Natural killer cell (primary cell): ENCODE measurements around the gene PSMA7. TPM values are rescaled to one million over a fixed set of nuclear protein-coding genes. Genes with fewer than 3 reads are reported as not detected.

ENCODE experiments used
- ATAC-seq, 3 donors: fragments of 150-1000 bp in 2 of 3; fragments of 200-7000 bp in 1 of 3; cut with Tn5 transposase; 1 replicate in 1 of 3; 2 replicates in 2 of 3; pipeline ENCODE4 v1.10.0; 2021; ENCODE audit warnings: mild to moderate bottlenecking in 2 of 3, moderate library complexity in 2 of 3
- DNase-seq, 2 donors: peaks; one replicate each; pipeline versions ENCODE4 v3.0.0 to v3.0.0-alpha.2; 2013 to 2021; ENCODE audit warnings: mixed read lengths in 1 of 2
- H3K27ac ChIP-seq: one replicate; pipeline ENCODE4 v1.5.1; 2013; ENCODE audit warnings: mild to moderate bottlenecking, low read length
- H3K27me3 ChIP-seq: one replicate; pipeline ENCODE4 v1.6.1; 2013; ENCODE audit warnings: low read length; ENCODE audit not compliant: control insufficient read depth, insufficient read depth
- H3K36me3 ChIP-seq: one replicate; pipeline ENCODE4 v1.6.1; 2013; ENCODE audit warnings: low read length; ENCODE audit not compliant: control insufficient read depth, insufficient read depth
- H3K4me1 ChIP-seq: one replicate; pipeline ENCODE4 v1.6.1; 2013; ENCODE audit warnings: low read length; ENCODE audit not compliant: control insufficient read depth, insufficient read depth
- H3K4me3 ChIP-seq: one replicate; pipeline ENCODE4 v1.5.1; 2013; ENCODE audit warnings: low read length
- H3K9me3 ChIP-seq: one replicate; pipeline ENCODE4 v1.6.1; 2013; ENCODE audit warnings: low read length; ENCODE audit not compliant: control insufficient read depth, insufficient read depth
- H3K27ac Mint-ChIP-seq, 2 donors: one replicate each; pipeline ENCODE4 v1.8.0; 2022; ENCODE audit warnings: mild to moderate bottlenecking in 2 of 2, mixed read lengths in 2 of 2, moderate library complexity in 1 of 2
- H3K27me3 Mint-ChIP-seq, 2 donors: one replicate each; pipeline ENCODE4 v1.8.0; 2022; ENCODE audit warnings: low read depth in 2 of 2, mixed read lengths in 2 of 2
- H3K36me3 Mint-ChIP-seq: one replicate; pipeline ENCODE4 v1.8.0; 2022; ENCODE audit warnings: mixed read lengths
- H3K4me1 Mint-ChIP-seq, 2 donors: one replicate each; pipeline ENCODE4 v1.8.0; 2022; ENCODE audit warnings: mixed read lengths in 2 of 2
- H3K4me3 Mint-ChIP-seq: one replicate; pipeline ENCODE4 v1.8.0; 2022; ENCODE audit warnings: mild to moderate bottlenecking, moderate library complexity, mixed read lengths
- H3K9me3 Mint-ChIP-seq, 2 donors: one replicate each; pipeline ENCODE4 v1.8.0; 2022; ENCODE audit warnings: mixed read lengths in 2 of 2
- CTCF ChIP-seq: fragments of 200-600 bp; IDR thresholded peaks from one replicate; pipeline ENCODE4 v1.8.0; 2022; ENCODE audit warnings: antibody characterized with exemption
- whole genome bisulfite sequencing: methylation state at CpG from one replicate; pipeline ENCODE4 v1.1.7; 2013; ENCODE audit warnings: missing lambda C conversion rate; ENCODE audit not compliant: insufficient coverage; 5-methylcytosine and 5-hydroxymethylcytosine counted together
- intact Hi-C: fragments of 100-400 bp; cut with micrococcal nuclease; formaldehyde crosslinking; loops from one replicate; pipeline ENCODE4 v1.14.2; 2022
- total RNA-seq, 4 donors: library from RNA; stranded (reverse); fragments of 120-200 nt in 1 of 4; gene quantifications; one replicate each; pipeline versions ENCODE4 v1.2.3 to v1.2.4, GENCODE V29; 2013 to 2022

Gene PSMA7
- total RNA-seq, 3 donors from 2014 or later (not counting 1 experiment from before 2014, with no cell fraction given), result 154 to 177 (median 168) TPM

GRCh38 chr20:62147528-62147927 lies 4.3 kb upstream of the PSMA7 start:
- H3K36me3 Mint-ChIP-seq, result no peaks in the 10 kb centered on the region
- TF ChIP-seq CTCF, result no peak
- Histone ChIP-seq H3K4me1 (peaks cover 11% of the 10 kb centered on the region), H3K27ac (no peak overlapping the region), H3K36me3 (no peaks in the 10 kb centered on the region), H3K9me3 (no peaks in the 10 kb centered on the region), H3K4me3 (no peak overlapping the region), H3K27me3 (no peaks in the 10 kb centered on the region)
- no peaks in the 10 kb centered on the region for H3K9me3 Mint-ChIP-seq
- no peak for DNase-seq
- H3K27me3 Mint-ChIP-seq, result no peaks in the 10 kb centered on the region
- H3K4me1 Mint-ChIP-seq, result peaks cover 28 to 44% of the 10 kb centered on the region in 2 donors
- no peak overlapping the region for H3K4me3 Mint-ChIP-seq
- WGBS, result 98% methylated on average over 9 of the region's 9 CpGs
- no peak for ATAC-seq
- H3K27ac Mint-ChIP-seq, result no peak overlapping the region
- intact Hi-C loops, result no loop called here

- peaks cover 14% of the 10 kb centered on the region for H3K4me1 ChIP-seq
- Mint-ChIP-seq H3K27me3 (no peaks in the 10 kb centered on the region), H3K4me3 (no peak overlapping the region), H3K27ac (no peak overlapping the region), H3K9me3 (no peaks in the 10 kb centered on the region), H3K4me1 (peaks cover 30 to 43% of the 10 kb centered on the region in 2 donors), H3K36me3 (no peaks in the 10 kb centered on the region)
- DNase-seq (no peak), ATAC-seq (no peak)
- WGBS, result over 99% methylated on average over 6 of the region's 6 CpGs
- H3K36me3 ChIP-seq, result no peaks in the 10 kb centered on the region
- TF ChIP-seq CTCF, result no peak
- H3K27ac ChIP-seq, result no peak overlapping the region
- no peaks in the 10 kb centered on the region for H3K27me3 ChIP-seq
- no peaks in the 10 kb centered on the region for H3K9me3 ChIP-seq
- intact Hi-C loops, result no loop called here
- H3K4me3 ChIP-seq, result no peak overlapping the region
These were observed 3.9 kb upstream of the PSMA7 start for GRCh38 chr20:62147125-62147524.

- H3K9me3 Mint-ChIP-seq, result no peaks in the 10 kb centered on the region
- WGBS, result 97% methylated on average over 22 of the region's 22 CpGs
These were observed 3.0 kb upstream of the PSMA7 start for GRCh38 chr20:62146019-62146755.

More at GRCh38 chr20:62146019-62146755, 3.0 kb upstream of the PSMA7 start:
- H3K27me3 ChIP-seq, result no peaks in the 10 kb centered on the region
- ATAC-seq, result no peak
- H3K4me3 ChIP-seq, result no peak overlapping the region
- H3K9me3 ChIP-seq, result no peaks in the 10 kb centered on the region
- peaks cover 40 to 50% of the 10 kb centered on the region in 2 donors for H3K4me1 Mint-ChIP-seq
- no peak overlapping the region for H3K27ac ChIP-seq
- H3K27ac Mint-ChIP-seq, result no peak overlapping the region
- no peak for TF ChIP-seq CTCF
- H3K27me3 Mint-ChIP-seq, result no peaks in the 10 kb centered on the region
- H3K4me3 Mint-ChIP-seq, result peak overlapping the region; percentile 6
- H3K4me1 ChIP-seq, result peaks cover 23% of the 10 kb centered on the region
- no peaks in the 10 kb centered on the region for H3K36me3 ChIP-seq
- H3K36me3 Mint-ChIP-seq, result no peaks in the 10 kb centered on the region
- no peak for DNase-seq
- intact Hi-C loops, result no loop called here
